Lower leg skin (tissue), 4 donors: ENCODE measurements around the gene HS6ST1. TPM values are rescaled to one million over a fixed set of nuclear protein-coding genes. Genes with fewer than 3 reads are reported as not detected.

Experiments used
- DNase-seq, 2 donors: peaks; one replicate each; pipeline ENCODE4 v3.0.0-alpha.2; 2019; ENCODE audit warnings: low spot score in 2 of 2
- H3K4me3 ChIP-seq: fragments of 200-600 bp; sonication (generic); 2 replicates; pipeline ENCODE4 v1.5.1; 2017; ENCODE audit warnings: mild to moderate bottlenecking, low read depth; ENCODE audit not compliant: poor library complexity, severe bottlenecking
- POLR2A ChIP-seq, 2 donors: fragments of 450-650 bp; IDR thresholded peaks; one replicate each; pipeline ENCODE4 v1.6.1; 2016 to 2017; ENCODE audit warnings: antibody characterized with exemption in 2 of 2, mild to moderate bottlenecking in 1 of 2, moderate library complexity in 1 of 2
- WGBS, 2 donors: methylation state at CpG; one replicate each; pipeline ENCODE4 v1.1.5; 2018; 5-methylcytosine and 5-hydroxymethylcytosine counted together
- intact Hi-C: fragments of 100-400 bp; cut with DNase I; formaldehyde crosslinking; loops from one replicate; pipeline ENCODE4 v1.15.0; 2023; ENCODE audit warnings: low total_unique reads
- total RNA-seq, 4 donors: library from RNA; depleted of rRNA; stranded (reverse); fragments of >200 nt; gene quantifications; one replicate each; pipeline ENCODE4 v1.1.0, GENCODE V29; 2016
- TF ChIP-seq, protein P1 (sequence below), 3 donors: fragments of 450-650 bp; IDR thresholded peaks; one replicate each; pipeline ENCODE4 v1.5.1; 2016; ENCODE audit warnings: antibody characterized with exemption in 3 of 3, mild to moderate bottlenecking in 3 of 3, moderate library complexity in 2 of 3

Gene HS6ST1
- total RNA-seq: 10 to 100 TPM; 50.2 to 88.9 (median 69.3) TPM

DNA sequence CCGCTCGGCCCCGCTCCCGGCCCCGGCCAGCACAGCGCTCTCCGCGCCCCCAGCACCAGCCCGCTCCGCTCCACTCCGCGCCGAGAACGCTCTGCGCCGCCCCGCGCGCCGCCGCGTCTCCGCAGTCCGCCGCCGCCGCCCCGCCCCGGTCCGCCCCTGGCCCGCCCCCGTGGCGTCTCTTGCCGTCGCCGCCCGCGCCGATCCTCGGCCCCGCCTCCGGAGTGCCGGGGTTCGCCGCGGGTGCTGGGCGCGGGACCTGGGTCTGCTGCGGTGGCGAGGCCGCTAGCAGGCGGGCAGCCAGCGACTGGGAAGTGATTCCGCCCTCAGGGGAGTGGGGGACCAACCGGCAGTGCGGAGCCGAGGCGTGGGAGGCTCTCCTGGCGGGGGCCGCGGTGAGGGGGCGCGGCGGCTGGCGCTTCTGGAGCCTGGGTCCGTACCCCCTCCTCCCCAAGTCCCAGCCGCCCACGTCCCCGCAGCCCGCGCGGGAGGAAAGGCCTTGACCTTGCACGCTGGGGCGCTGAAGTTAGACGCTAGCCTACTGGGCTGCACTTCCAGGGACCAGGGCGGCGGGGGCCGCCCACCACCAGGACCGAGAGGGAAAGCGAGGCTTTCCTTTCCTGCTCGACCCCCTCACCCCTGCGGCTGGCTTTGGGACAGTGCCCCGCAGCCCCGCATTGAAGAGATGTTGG is at the start of gene HS6ST1:
Gene HS6ST1, minus strand, starts transcription at position 93 of the 689 bp plus-strand sequence. CDS start 305 bp downstream, outside the sequence.
- peak within 1 kb of the TSS; percentile 81 for H3K4me3 ChIP-seq
- intact Hi-C loops: no loop called here
- TF ChIP-seq, protein P1, sequence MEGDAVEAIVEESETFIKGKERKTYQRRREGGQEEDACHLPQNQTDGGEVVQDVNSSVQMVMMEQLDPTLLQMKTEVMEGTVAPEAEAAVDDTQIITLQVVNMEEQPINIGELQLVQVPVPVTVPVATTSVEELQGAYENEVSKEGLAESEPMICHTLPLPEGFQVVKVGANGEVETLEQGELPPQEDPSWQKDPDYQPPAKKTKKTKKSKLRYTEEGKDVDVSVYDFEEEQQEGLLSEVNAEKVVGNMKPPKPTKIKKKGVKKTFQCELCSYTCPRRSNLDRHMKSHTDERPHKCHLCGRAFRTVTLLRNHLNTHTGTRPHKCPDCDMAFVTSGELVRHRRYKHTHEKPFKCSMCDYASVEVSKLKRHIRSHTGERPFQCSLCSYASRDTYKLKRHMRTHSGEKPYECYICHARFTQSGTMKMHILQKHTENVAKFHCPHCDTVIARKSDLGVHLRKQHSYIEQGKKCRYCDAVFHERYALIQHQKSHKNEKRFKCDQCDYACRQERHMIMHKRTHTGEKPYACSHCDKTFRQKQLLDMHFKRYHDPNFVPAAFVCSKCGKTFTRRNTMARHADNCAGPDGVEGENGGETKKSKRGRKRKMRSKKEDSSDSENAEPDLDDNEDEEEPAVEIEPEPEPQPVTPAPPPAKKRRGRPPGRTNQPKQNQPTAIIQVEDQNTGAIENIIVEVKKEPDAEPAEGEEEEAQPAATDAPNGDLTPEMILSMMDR (IDR thresholded peaks at IDR 0.05): no peak
- no peak for TF ChIP-seq POLR2A (IDR thresholded peaks at IDR 0.05)
- WGBS, 2 donors: 2% methylated on average over 18 to 58 of the region's 84 CpGs
- peak; percentile 76 to 97 for DNase-seq

- no peak overlapping the region for H3K4me3 ChIP-seq
- TF ChIP-seq, protein P1 (IDR thresholded peaks at IDR 0.05): no peak
- no peak for TF ChIP-seq POLR2A (IDR thresholded peaks at IDR 0.05)
- 91 to 92% methylated on average over 18 to 23 of the region's 23 CpGs for WGBS, 2 donors
- intact Hi-C loops: no loop called here
- DNase-seq: no peak
These were observed 49.1 kb upstream of the HS6ST1 start for GRCh38 chr2:128367601-128368359.

DNA sequence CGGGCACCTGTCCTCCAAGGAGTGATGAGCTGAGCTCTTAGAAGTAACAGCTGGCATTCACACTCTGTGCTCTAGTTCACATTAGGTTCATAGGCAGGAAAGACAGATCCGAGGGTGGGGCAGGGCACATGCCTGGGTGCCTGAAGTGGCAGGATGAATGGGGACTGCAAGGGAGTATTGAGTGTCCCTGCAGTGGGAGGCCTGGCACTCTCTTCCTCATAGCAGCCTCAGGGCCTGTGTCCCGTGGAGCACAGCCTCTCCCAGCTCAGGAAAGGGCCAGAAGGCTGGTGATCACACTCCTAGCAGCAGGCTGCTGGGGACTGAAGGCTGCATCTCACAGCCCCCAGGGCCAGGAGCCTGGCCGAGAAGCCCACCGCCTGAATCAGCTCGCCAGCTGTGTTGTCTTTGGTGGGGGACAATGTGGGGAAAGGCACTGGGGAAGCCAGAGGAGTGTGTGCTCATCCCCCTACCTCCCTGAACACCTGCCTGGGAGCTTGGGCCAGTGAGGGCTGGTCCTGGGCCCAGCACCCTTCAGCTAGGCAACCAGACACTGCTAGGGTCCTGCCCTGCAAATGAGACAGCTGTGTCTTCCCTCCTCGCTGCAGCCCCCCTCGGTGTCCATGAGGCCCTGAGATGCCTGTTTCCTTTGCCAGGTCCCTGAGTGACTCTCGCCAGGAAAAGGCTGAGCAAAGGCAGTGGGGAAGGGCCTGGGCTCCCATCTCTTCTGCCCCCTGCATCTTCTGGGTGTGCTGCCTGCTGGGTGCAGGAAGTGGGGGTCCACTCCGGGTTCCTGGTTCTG is 48.2 kb upstream of the HS6ST1 start:
- TF ChIP-seq, protein P1 (IDR thresholded peaks at IDR 0.05): no peak
- no peak for TF ChIP-seq POLR2A (IDR thresholded peaks at IDR 0.05)
- WGBS, 2 donors: 71 to 74% methylated on average over 10 of the region's 10 CpGs
- DNase-seq: peak in 1 of 2 donors; percentile 80
- no peak overlapping the region for H3K4me3 ChIP-seq
- intact Hi-C loops: no loop called here

GRCh38 chr2:128365217-128365905 is 46.7 kb upstream of the HS6ST1 start:
- DNase-seq: no peak
- WGBS, 2 donors: 94 to 95% methylated on average over 11 to 12 of the region's 12 CpGs
- TF ChIP-seq, protein P1 (IDR thresholded peaks at IDR 0.05): no peak
- TF ChIP-seq POLR2A (IDR thresholded peaks at IDR 0.05): no peak
- intact Hi-C loops: no loop called here
- H3K4me3 ChIP-seq: no peak overlapping the region

DNA sequence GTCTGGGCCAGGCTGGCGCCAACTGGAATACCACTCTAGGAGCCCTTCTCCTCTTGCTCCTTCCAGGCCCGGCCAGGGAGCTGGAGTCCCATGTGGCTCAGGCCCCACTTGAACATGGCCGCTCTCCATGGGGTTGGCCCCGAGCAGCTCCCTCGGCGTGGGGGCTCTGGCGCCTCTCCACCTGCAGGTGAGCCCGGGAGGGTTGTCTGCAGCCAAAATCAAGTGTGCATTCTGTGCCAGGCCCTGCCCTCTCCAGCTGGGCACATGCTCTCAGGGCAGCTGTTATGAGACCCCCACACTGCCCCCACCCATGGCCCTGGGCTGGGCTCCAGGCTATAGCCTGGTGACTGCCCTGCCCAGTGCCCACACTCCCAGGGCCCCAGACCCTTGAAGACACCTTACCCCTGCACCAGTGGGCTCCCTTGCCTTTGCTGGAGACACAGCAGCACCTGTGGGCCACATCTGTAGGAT is 45.8 kb upstream of the HS6ST1 start:
- DNase-seq: no peak
- TF ChIP-seq, protein P1 (IDR thresholded peaks at IDR 0.05): no peak
- no peak for TF ChIP-seq POLR2A (IDR thresholded peaks at IDR 0.05)
- intact Hi-C loops: no loop called here
- 81 to 95% methylated on average over 7 to 8 of the region's 8 CpGs for WGBS, 2 donors
- H3K4me3 ChIP-seq: no peak overlapping the region
